HepG2 (cell line): ENCODE measurements around the gene CCL5. TPM values are rescaled to one million over a fixed set of nuclear protein-coding genes. Genes with fewer than 3 reads are reported as not detected.
A peak's percentile ranks its signal among the peaks of the same experiment; 100 is the strongest.

Source experiments
- ATAC-seq: fragments of 200-7000 bp; cut with Tn5 transposase; 3 replicates; pipeline ENCODE4 v1.9.1; 2020; ENCODE audit warnings: mild to moderate bottlenecking, moderate library complexity
- Bru-seq: library from RNA; stranded (reverse); fragments of 400-500 nt; gene quantifications from one replicate; lab custom pipeline; 2021; lab: Mats Ljungman, UMichigan
- BruChase-seq, 2 experiments: library from RNA; stranded (reverse); fragments of 400-500 nt; gene quantifications; one replicate each; lab custom pipeline; 2021; lab: Mats Ljungman, UMichigan
- BruUV-seq: library from RNA; stranded (reverse); fragments of 400-500 nt; replicated peaks from 2 replicates; lab custom pipeline; 2021; lab: Mats Ljungman, UMichigan
- CTCF ChIA-PET: fragments of 300-600 bp; formaldehyde crosslinking; extraction: SDS; loops from one replicate; lab custom pipeline; 2021; ENCODE audit warnings: low total read pairs, inconsistent platforms, low intra/inter-chr PET ratio; lab: Yijun Ruan, JAX
- POLR2A ChIA-PET: fragments of 350-600 bp; sonication (Branson Sonifier 250); formaldehyde crosslinking; loops from one replicate; lab custom pipeline; 2020; ENCODE audit warnings: antibody characterized with exemption, inconsistent platforms; lab: Yijun Ruan, JAX
- DNase-seq: peaks from one replicate; pipeline ENCODE4 v3.0.0-alpha.2; 2015; ENCODE audit warnings: low spot score
- FAIRE-seq: peaks from 3 replicates; lab custom pipeline; 2011; peaks lifted over from hg19 to GRCh38; lab: Jason Lieb, UNC
- H2AFZ ChIP-seq: one replicate; pipeline ENCODE4 v1.6.1; 2011; ENCODE audit warnings: low read length, inconsistent platforms
- H3K27ac ChIP-seq: fragments of 300-600 bp; 3 replicates; pipeline ENCODE4 v1.8.0; 2011; ENCODE audit warnings: mixed run types, mild to moderate bottlenecking, mixed read lengths, low read length, inconsistent platforms; ENCODE audit not compliant: insufficient read depth; ENCODE audit errors: extremely low read length
- H3K27me3 ChIP-seq, 2 experiments: fragments of 200-600 bp in 1 of 2; 2 replicates in 1 of 2; 3 replicates in 1 of 2; pipeline versions ENCODE4 v1.6.0 to v1.8.0; 2011; ENCODE audit warnings: low read length in 2 of 2, mild to moderate bottlenecking in 2 of 2, moderate library complexity in 2 of 2, inconsistent platforms in 1 of 2; ENCODE audit not compliant: insufficient read depth in 2 of 2, control insufficient read depth in 1 of 2
- H3K36me3 ChIP-seq, 2 experiments: fragments of 200-600 bp in 1 of 2; replicated peaks in 1 of 2; 2 replicates in 1 of 2; 3 replicates in 1 of 2; pipeline versions ENCODE4 v1.5.1 to v1.8.0; 2011; ENCODE audit warnings: low read length in 2 of 2, inconsistent platforms in 1 of 2; ENCODE audit not compliant: insufficient read depth in 2 of 2, control insufficient read depth in 1 of 2
- H3K4me1 ChIP-seq: 2 replicates; pipeline ENCODE4 v1.5.1; 2012; ENCODE audit warnings: low read length, inconsistent platforms; ENCODE audit not compliant: insufficient read depth
- H3K4me2 ChIP-seq: 2 replicates; pipeline ENCODE4 v1.6.0; 2011; ENCODE audit warnings: low read depth, low read length, inconsistent platforms
- H3K4me3 ChIP-seq, 3 experiments: fragments of 200-600 bp in 1 of 3; sonication (generic), shearing (Covaris generic) in 1 of 3; replicated peaks in 1 of 3; 2 replicates each; pipeline ENCODE4 v1.5.1; 2011 to 2016; ENCODE audit warnings: low read length in 3 of 3, inconsistent platforms in 2 of 3, low read depth in 2 of 3, mild to moderate bottlenecking in 2 of 3, control low read depth in 1 of 3, mixed read lengths in 1 of 3; ENCODE audit not compliant: insufficient read depth in 1 of 3
- H3K79me2 ChIP-seq: one replicate; pipeline ENCODE4 v1.6.1; 2011; ENCODE audit warnings: low read length, inconsistent platforms; ENCODE audit not compliant: insufficient read depth
- H3K9ac ChIP-seq: 2 replicates; pipeline ENCODE4 v1.6.0; 2011; ENCODE audit warnings: mild to moderate bottlenecking, low read depth, low read length, inconsistent platforms; ENCODE audit not compliant: insufficient read depth
- H3K9me3 ChIP-seq: 2 replicates; pipeline ENCODE4 v1.5.1; 2012; ENCODE audit warnings: mild to moderate bottlenecking, low read length
- H4K20me1 ChIP-seq: 2 replicates; pipeline ENCODE4 v1.6.0; 2011; ENCODE audit warnings: inconsistent platforms, mild to moderate bottlenecking, low read length, moderate library complexity; ENCODE audit not compliant: insufficient read depth
- BRD4 ChIP-seq: sonication (generic); formaldehyde crosslinking; IDR thresholded peaks from 2 replicates; pipeline ENCODE4 v1.4.0; 2020; ENCODE audit warnings: missing genetic modification reagents
- DR1 ChIP-seq: sonication (generic); formaldehyde crosslinking; IDR thresholded peaks from 2 replicates; pipeline ENCODE4 v1.8.0; 2021; ENCODE audit warnings: mild to moderate bottlenecking, missing genetic modification reagents, inconsistent platforms
- FOXM1 ChIP-seq: sonication (generic); formaldehyde crosslinking; IDR thresholded peaks from 2 replicates; pipeline ENCODE4 v1.5.0; 2020; ENCODE audit warnings: missing genetic modification reagents
- HMGA1 ChIP-seq: sonication (generic); formaldehyde crosslinking; conservative IDR thresholded peaks from 2 replicates; pipeline ENCODE4 v1.4.0; 2020; ENCODE audit warnings: missing genetic modification reagents
- NCOA5 ChIP-seq: sonication (generic); formaldehyde crosslinking; IDR thresholded peaks from 2 replicates; pipeline ENCODE4 v1.4.0; 2020; ENCODE audit warnings: missing genetic modification reagents
- PHB2 ChIP-seq: fragments of 450-650 bp; IDR thresholded peaks from 2 replicates; pipeline ENCODE4 v1.6.1; 2018; ENCODE audit not compliant: partially characterized antibody
- RBFOX2 ChIP-seq: fragments of 200-400 bp; formaldehyde crosslinking; IDR thresholded peaks from 2 replicates; pipeline ENCODE4 v1.6.1; 2017; ENCODE audit warnings: low read depth, mild to moderate bottlenecking, low read length
- SALL1 ChIP-seq: sonication (generic); formaldehyde crosslinking; IDR thresholded peaks from 2 replicates; pipeline ENCODE4 v1.8.0; 2022; ENCODE audit warnings: mild to moderate bottlenecking, missing genetic modification reagents
- SIN3A ChIP-seq: IDR thresholded peaks from 2 replicates; pipeline ENCODE4 v1.6.1; 2011; ENCODE audit warnings: low read depth, mild to moderate bottlenecking, control low read depth, low read length, borderline replicate concordance
- ZFP36L2 ChIP-seq: sonication (generic); formaldehyde crosslinking; IDR thresholded peaks from 2 replicates; pipeline ENCODE4 v1.4.0; 2020; ENCODE audit warnings: missing genetic modification reagents
- ZNF337 ChIP-seq: sonication (generic); formaldehyde crosslinking; IDR thresholded peaks from 2 replicates; pipeline ENCODE4 v1.5.1; 2020; ENCODE audit warnings: missing genetic modification reagents, low read depth, mild to moderate bottlenecking, borderline replicate concordance
- WGBS: methylation state at CpG from one replicate; pipeline ENCODE4 v1.1.6; 2017; ENCODE audit warnings: low lambda C conversion rate; 5-methylcytosine and 5-hydroxymethylcytosine counted together
- in situ Hi-C: cut with HindIII; loops from 2 replicates; pipeline ENCODE4 v1.10.0; 2017; ENCODE audit warnings: low pct_unique_long_range_greater_than_20kb; ENCODE audit not compliant: extremely low pct_ligation_motif_present
- intact Hi-C: fragments of 100-400 bp; cut with micrococcal nuclease; formaldehyde crosslinking; loops from one replicate; pipeline ENCODE4 v1.10.0; 2022; ENCODE audit not compliant: unreplicated experiment
- long read RNA-seq, 2 experiments: library from RNA in 1 of 2; library from polyadenylated mRNA in 1 of 2; stranded (forward) in 1 of 2; unstranded in 1 of 2; transcript quantifications; one replicate each; pipeline ENCODE4 v2.0.0, GENCODE V29; 2019 to 2022
- polyA minus RNA-seq, 3 experiments: library from RNA; depleted of rRNA, polyadenylated mRNA; stranded (reverse); fragments of >200 nt; gene quantifications; 2 replicates each; pipeline ENCODE4 v1.2.3, GENCODE V29; 2011; ENCODE audit warnings: low replicate concordance in 1 of 3
- polyA plus RNA-seq, 8 experiments: library from polyadenylated mRNA; depleted of rRNA in 3 of 8; stranded (reverse) in 7 of 8; unstranded in 1 of 8; fragments of >200 nt; fragmentation: Illumina TruSeq in 4 of 8; extraction: Trizol in 4 of 8; gene quantifications; 2 replicates each; pipeline versions ENCODE4 v1.2.1 to v1.2.3, GENCODE V29; 2011 to 2016; ENCODE audit warnings: low read depth in 4 of 8, missing spikeins in 1 of 8, mixed read lengths in 1 of 8; ENCODE audit not compliant: insufficient read depth in 1 of 8
- total RNA-seq, 5 experiments: library from RNA; depleted of rRNA; stranded (reverse); fragments of >200 nt; fragmentation: Illumina TruSeq; extraction: Trizol; gene quantifications; 2 replicates each; pipeline ENCODE4 v1.2.3, GENCODE V29; 2016; ENCODE audit warnings: low read depth in 1 of 5
- TF ChIP-seq, protein P1 (sequence below): sonication (generic); formaldehyde crosslinking; IDR thresholded peaks from 2 replicates; pipeline ENCODE4 v1.4.0; 2020; ENCODE audit warnings: missing genetic modification reagents
- TF ChIP-seq, protein P2 (sequence below): sonication (generic); formaldehyde crosslinking; IDR thresholded peaks from 2 replicates; pipeline ENCODE4 v1.5.0; 2020; ENCODE audit warnings: mild to moderate bottlenecking, missing genetic modification reagents
- TF ChIP-seq, protein P3 (sequence below): sonication (generic); formaldehyde crosslinking; IDR thresholded peaks from 2 replicates; pipeline ENCODE4 v1.4.0; 2020; ENCODE audit warnings: mild to moderate bottlenecking, low read depth, missing genetic modification reagents

CCL5 gene
- 0.13 TPM in 1 of 2 replicates, not detected in the other for total RNA-seq (2016; rRNA removed; fragmentation: Illumina TruSeq; extraction: Trizol)
- not detected in 2 replicates for total RNA-seq (2016; cell fraction: cytosol; rRNA removed; fragmentation: Illumina TruSeq; extraction: Trizol; ENCODE audit: low read depth)
- total RNA-seq (2016; cell fraction: insoluble cytoplasmic fraction; rRNA removed; fragmentation: Illumina TruSeq; extraction: Trizol): 0.13 TPM in 1 of 2 replicates, not detected in the other
- total RNA-seq (2016; cell fraction: membrane; rRNA removed; fragmentation: Illumina TruSeq; extraction: Trizol): not detected in 2 replicates
- total RNA-seq (2016; cell fraction: nucleus; rRNA removed; fragmentation: Illumina TruSeq; extraction: Trizol): not detected in 2 replicates
- polyA plus RNA-seq (2011; rRNA removed): 0.25 and 0.29 TPM in 2 replicates
- polyA plus RNA-seq (2011; cell fraction: cytosol; rRNA removed): 0.16 and 0.31 TPM in 2 replicates
- 0.09 TPM in 1 of 2 replicates, not detected in the other for polyA plus RNA-seq (2011; cell fraction: nucleus; rRNA removed)
- 0.27 and 0.35 TPM in 2 replicates for polyA plus RNA-seq (2012)
- not detected in 2 replicates for polyA plus RNA-seq (2016; cell fraction: cytosol; fragmentation: Illumina TruSeq; extraction: Trizol; ENCODE audit: low read depth)
- polyA plus RNA-seq (2016; cell fraction: insoluble cytoplasmic fraction; fragmentation: Illumina TruSeq; extraction: Trizol; ENCODE audit: low read depth): not detected in 2 replicates
- polyA plus RNA-seq (2016; cell fraction: membrane; fragmentation: Illumina TruSeq; extraction: Trizol; ENCODE audit: low read depth): not detected in 2 replicates
- polyA plus RNA-seq (2016; cell fraction: nucleus; fragmentation: Illumina TruSeq; extraction: Trizol; ENCODE audit: insufficient read depth, low read depth): 0.55 TPM in 1 of 2 replicates, not detected in the other
- 0.48 and 1.7 TPM in 2 replicates for polyA minus RNA-seq (2011; rRNA and poly(A)+ RNA removed; ENCODE audit: low replicate concordance)
- polyA minus RNA-seq (2011; cell fraction: cytosol; rRNA and poly(A)+ RNA removed): not detected in 2 replicates
- not detected in 2 replicates for polyA minus RNA-seq (2011; cell fraction: nucleus; rRNA and poly(A)+ RNA removed)
- Bru-seq, nascent RNA: not detected
- not detected for BruChase-seq, experiment 1, labeled RNA remaining after a 6-hour chase
- BruChase-seq, experiment 2, labeled RNA remaining after a 2-hour chase: percentile 12 among the genes with signal in this experiment
- long read RNA-seq, experiment 1, partial matches to known transcripts: 0 of 1 reads
- long read RNA-seq, experiment 1, other reads (novel, unspliced or antisense): 0 of 1 reads
- long read RNA-seq, experiment 2: 0 reads

DNA sequence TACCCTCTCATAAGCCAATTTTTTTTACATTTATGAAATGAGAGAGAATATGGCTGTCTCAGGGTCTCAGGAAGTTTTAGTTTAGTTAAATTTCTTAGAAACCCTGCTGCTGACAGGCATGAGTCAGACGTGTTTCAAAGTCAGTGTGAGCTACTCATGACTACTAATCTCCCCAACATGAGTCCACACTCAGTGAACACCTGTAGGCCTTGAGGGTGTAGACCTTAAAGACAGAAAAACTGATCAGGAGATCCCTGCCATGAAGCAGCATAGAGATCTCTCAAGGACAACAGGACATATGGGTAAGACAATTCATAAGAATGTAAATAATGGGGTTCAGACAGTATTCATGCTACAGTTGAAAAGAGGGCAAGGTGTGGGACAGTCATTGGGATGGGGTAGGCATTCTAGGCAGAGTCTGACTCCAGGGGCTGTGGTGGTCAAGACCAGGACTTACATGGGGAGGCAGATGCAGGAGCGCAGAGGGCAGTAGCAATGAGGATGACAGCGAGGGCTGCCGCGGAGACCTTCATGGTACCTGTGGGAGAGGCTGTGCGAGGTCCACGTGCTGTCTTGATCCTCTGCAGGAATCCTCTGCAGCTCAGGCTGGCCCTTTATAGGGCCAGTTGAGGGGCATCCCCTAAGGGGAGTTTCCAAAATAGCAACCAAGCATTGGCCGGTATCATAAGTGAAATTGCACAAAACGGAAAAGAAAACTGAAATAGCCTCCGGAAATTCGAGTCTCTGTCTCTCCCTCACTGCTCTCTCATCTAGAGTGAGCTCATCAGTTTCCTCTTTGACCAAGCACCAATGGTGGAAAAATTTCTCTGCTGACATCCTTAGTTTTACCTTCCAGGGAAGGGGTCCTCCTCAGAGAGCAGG is at the start of gene CCL5:
TSS of gene CCL5 (minus strand) at position 588 of the 882 bp plus-strand sequence.
- ChIA-PET POLR2A (no interaction called here), CTCF (no interaction called here)
- Histone ChIP-seq H3K27me3 (no peaks in the 10 kb centered on the region), H4K20me1 (no peaks in the 10 kb centered on the region), H3K4me2 (no peak within 1 kb of the TSS), H3K9ac (no peak within 1 kb of the TSS), H3K9me3 (no peaks in the 10 kb centered on the region), H3K4me1 (peaks cover 33% of the 10 kb centered on the region), H3K79me2 (no peaks in the 10 kb centered on the region), H3K4me3 (no peak within 1 kb of the TSS; a peak in 1 of 6 replicates), H3K27ac (no peak within 1 kb of the TSS), H2AFZ (no peak within 1 kb of the TSS), H3K36me3 (no peaks in the 10 kb centered on the region)
- no TSS peak for BruUV-seq
- DNase-seq (no peak), ATAC-seq (no peak), FAIRE-seq (no peak)
- 17% methylated on average over 6 of the region's 11 CpGs for WGBS
- intact Hi-C loops: no loop called here
- in situ Hi-C loops: no loop called here
- no peak for TF ChIP-seq FOXM1
- TF ChIP-seq DR1: no peak
- TF ChIP-seq, protein P1, sequence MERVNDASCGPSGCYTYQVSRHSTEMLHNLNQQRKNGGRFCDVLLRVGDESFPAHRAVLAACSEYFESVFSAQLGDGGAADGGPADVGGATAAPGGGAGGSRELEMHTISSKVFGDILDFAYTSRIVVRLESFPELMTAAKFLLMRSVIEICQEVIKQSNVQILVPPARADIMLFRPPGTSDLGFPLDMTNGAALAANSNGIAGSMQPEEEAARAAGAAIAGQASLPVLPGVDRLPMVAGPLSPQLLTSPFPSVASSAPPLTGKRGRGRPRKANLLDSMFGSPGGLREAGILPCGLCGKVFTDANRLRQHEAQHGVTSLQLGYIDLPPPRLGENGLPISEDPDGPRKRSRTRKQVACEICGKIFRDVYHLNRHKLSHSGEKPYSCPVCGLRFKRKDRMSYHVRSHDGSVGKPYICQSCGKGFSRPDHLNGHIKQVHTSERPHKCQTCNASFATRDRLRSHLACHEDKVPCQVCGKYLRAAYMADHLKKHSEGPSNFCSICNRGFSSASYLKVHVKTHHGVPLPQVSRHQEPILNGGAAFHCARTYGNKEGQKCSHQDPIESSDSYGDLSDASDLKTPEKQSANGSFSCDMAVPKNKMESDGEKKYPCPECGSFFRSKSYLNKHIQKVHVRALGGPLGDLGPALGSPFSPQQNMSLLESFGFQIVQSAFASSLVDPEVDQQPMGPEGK (CRISPR knock-in tag): no peak
- TF ChIP-seq, protein P2, sequence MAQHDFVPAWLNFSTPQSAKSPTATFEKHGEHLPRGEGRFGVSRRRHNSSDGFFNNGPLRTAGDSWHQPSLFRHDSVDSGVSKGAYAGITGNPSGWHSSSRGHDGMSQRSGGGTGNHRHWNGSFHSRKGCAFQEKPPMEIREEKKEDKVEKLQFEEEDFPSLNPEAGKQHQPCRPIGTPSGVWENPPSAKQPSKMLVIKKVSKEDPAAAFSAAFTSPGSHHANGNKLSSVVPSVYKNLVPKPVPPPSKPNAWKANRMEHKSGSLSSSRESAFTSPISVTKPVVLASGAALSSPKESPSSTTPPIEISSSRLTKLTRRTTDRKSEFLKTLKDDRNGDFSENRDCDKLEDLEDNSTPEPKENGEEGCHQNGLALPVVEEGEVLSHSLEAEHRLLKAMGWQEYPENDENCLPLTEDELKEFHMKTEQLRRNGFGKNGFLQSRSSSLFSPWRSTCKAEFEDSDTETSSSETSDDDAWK: no peak
- no peak for TF ChIP-seq BRD4 (CRISPR knock-in tag)
- TF ChIP-seq HMGA1: no peak
- TF ChIP-seq ZFP36L2 (CRISPR knock-in tag): no peak
- TF ChIP-seq NCOA5 (CRISPR knock-in tag): no peak
- no peak for TF ChIP-seq ZNF337 (CRISPR knock-in tag)
- no peak for TF ChIP-seq RBFOX2
- TF ChIP-seq PHB2: no peak
- TF ChIP-seq SIN3A: no peak
- TF ChIP-seq SALL1 (CRISPR knock-in tag): no peak
- TF ChIP-seq, protein P3, sequence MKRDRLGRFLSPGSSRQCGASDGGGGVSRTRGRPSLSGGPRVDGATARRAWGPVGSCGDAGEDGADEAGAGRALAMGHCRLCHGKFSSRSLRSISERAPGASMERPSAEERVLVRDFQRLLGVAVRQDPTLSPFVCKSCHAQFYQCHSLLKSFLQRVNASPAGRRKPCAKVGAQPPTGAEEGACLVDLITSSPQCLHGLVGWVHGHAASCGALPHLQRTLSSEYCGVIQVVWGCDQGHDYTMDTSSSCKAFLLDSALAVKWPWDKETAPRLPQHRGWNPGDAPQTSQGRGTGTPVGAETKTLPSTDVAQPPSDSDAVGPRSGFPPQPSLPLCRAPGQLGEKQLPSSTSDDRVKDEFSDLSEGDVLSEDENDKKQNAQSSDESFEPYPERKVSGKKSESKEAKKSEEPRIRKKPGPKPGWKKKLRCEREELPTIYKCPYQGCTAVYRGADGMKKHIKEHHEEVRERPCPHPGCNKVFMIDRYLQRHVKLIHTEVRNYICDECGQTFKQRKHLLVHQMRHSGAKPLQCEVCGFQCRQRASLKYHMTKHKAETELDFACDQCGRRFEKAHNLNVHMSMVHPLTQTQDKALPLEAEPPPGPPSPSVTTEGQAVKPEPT (CRISPR knock-in tag): no peak
